Stimulated activated naive B cell treated with anti-CD40 and anti-IgM and Interleukin-4, amounts not matched to agents 10 μg/mL and 1 μg/mL and 100 μg/mL, for 72 hours (primary cell): ENCODE measurements around the gene WNK4.
A peak's percentile ranks its signal among the peaks of the same experiment; 100 is the strongest.

ENCODE experiments used
- ATAC-seq, 2 donors: fragments of 150-1000 bp; cut with Tn5 transposase; replicated peaks; 2 replicates each; pipeline ENCODE4 v1.10.0; 2021; ENCODE audit warnings: moderate library complexity in 1 of 2
- DNase-seq: peaks from one replicate; pipeline ENCODE4 v3.0.0; 2021
- H3K27ac Mint-ChIP-seq: one replicate; pipeline ENCODE4 v1.8.0; 2022; ENCODE audit warnings: mild to moderate bottlenecking, mixed read lengths
- H3K27me3 Mint-ChIP-seq, 2 donors: one replicate each; pipeline ENCODE4 v1.8.0; 2022; ENCODE audit warnings: mixed read lengths in 2 of 2
- H3K36me3 Mint-ChIP-seq, 2 donors: one replicate each; pipeline ENCODE4 v1.8.0; 2022; ENCODE audit warnings: mixed read lengths in 2 of 2, mild to moderate bottlenecking in 1 of 2
- H3K4me1 Mint-ChIP-seq, 2 donors: one replicate each; pipeline ENCODE4 v1.8.0; 2022; ENCODE audit warnings: mixed read lengths in 2 of 2, mild to moderate bottlenecking in 1 of 2
- H3K4me3 Mint-ChIP-seq, 2 donors: one replicate each; pipeline ENCODE4 v1.8.0; 2022; ENCODE audit warnings: mild to moderate bottlenecking in 2 of 2, mixed read lengths in 2 of 2, moderate library complexity in 1 of 2
- H3K9me3 Mint-ChIP-seq, 2 donors: one replicate each; pipeline ENCODE4 v1.8.0; 2022; ENCODE audit warnings: mixed read lengths in 2 of 2, mild to moderate bottlenecking in 1 of 2

The WNK4 gene

DNA sequence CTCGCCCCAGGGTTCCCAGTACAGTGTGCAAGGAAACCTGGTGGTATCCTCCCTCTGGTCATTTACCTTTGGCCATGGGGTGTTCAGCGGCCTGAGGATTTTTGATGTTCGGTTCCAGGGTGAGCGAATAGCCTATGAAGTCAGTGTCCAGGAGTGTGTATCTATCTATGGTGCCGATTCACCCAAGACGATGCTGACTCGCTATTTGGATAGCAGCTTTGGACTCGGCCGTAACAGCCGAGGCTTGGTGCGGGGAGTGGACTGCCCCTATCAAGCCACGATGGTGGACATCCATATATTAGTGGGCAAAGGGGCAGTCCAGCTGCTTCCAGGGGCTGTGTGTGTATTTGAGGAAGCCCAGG is 65.1 kb downstream of the WNK4 start:
- ATAC-seq (peak in 1 of 2 donors; percentile 5), DNase-seq (no peak)
- peaks cover 19 to 38% of the 10 kb centered on the region in 2 donors for H3K4me1 Mint-ChIP-seq
- no peaks in the 10 kb centered on the region for H3K9me3 Mint-ChIP-seq
- H3K27me3 Mint-ChIP-seq = no peaks in the 10 kb centered on the region
- peak overlapping the region in 1 of 2 donors; percentile 73 for H3K4me3 Mint-ChIP-seq
- H3K36me3 Mint-ChIP-seq = peaks cover 33 to 41% of the 10 kb centered on the region in 2 donors
- peak overlapping the region; percentile 95 for H3K27ac Mint-ChIP-seq

DNA sequence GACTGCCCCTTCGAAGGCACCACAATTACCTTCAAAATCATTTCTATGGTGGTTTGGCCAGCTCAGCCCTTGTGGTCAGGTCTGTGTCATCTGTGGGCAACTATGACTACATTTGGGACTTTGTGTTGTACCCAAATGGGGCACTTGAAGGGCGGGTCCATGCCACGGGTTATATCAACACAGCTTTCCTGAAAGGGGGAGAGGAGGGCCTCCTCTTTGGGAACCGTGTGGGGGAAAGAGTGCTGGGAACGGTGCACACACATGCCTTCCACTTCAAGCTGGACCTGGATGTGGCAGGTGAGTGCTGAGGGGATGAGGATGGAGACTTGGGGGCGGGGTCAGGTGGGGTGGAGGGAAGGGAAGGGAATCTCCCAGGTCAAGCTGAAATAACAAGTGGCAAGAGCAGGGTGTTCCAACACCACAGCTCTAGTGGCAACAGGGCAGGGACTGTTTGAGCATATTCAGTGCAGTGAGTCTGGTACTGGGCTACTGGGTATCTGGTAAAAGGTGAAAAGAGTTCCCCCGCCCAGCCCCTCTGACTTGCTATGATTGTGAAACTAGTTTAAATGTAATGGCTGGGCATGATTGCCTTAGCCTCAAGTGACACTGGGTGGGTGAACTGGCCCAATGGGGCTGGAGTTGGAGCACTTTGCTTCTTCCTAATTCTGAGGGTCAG is 65.6 kb downstream of the WNK4 start:
- Mint-ChIP-seq H3K27ac (peak overlapping the region; percentile 95), H3K4me1 (peaks cover 19 to 38% of the 10 kb centered on the region in 2 donors), H3K36me3 (peaks cover 30 to 40% of the 10 kb centered on the region in 2 donors), H3K9me3 (no peaks in the 10 kb centered on the region), H3K27me3 (no peaks in the 10 kb centered on the region), H3K4me3 (peak overlapping the region; percentile 64 to 73)
- DNase-seq (peak; percentile 45), ATAC-seq (peak; percentile 84 to 85)
